Subcutaneous adipose tissue (tissue), 4 donors: Measurements from ENCODE around the gene HDAC10. TPM values are rescaled to one million over a fixed set of nuclear protein-coding genes. Genes with fewer than 3 reads are reported as not detected.

ENCODE experiments used
- CTCF ChIP-seq: fragments of 450-650 bp; IDR thresholded peaks from one replicate; pipeline ENCODE4 v1.5.1; 2016; ENCODE audit warnings: low read depth, mild to moderate bottlenecking, control low read depth, antibody characterized with exemption, moderate library complexity
- total RNA-seq, 4 donors: library from RNA; depleted of rRNA; stranded (reverse); fragments of >200 nt; gene quantifications; one replicate each; pipeline ENCODE4 v1.1.0, GENCODE V29; 2016

Gene HDAC10
- total RNA-seq, 4 donors from 2014 or later, result 10.4 to 55.0 (median 22.7) TPM

DNA sequence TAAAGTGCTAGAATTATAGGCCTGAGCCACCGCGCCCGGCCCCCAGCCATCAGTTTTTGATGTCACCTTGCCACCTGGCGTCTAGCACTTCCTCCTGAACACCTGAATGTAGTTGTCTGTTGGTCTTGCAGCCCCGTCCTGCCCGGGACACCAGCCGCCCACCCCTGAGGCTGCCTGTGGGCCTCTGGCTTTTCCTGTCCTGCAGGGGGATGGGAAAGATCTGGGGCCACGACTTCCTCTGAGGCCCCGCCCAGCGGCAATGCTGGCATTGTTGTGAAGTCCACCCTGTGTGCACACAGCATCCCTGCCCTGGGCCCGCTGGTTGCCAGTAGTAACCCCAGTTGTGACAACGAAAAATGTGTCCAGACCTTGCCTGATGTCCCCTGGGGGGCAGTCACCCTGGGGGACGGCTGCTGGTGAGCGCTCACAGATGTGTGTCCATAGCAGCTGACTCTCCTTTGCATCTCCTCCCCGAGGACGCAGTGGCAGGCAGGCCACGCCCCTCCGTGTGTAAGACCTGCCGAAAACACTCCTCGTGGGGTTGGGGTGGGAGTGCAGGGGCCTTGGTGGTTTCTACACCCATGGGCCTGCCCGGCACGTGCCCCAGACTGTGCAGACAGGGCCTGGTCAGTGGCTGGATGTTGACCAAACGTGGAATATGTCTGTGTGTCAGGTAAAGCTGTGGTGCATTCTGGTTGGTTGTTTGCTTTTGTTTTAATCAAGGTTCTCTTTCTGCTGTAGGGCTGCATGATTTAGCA lies 43.5 kb downstream of the HDAC10 start:
- TF ChIP-seq CTCF, result no peak

- no peak for TF ChIP-seq CTCF
Measured at GRCh38 chr22:50206599-50206998, 44.5 kb downstream of the HDAC10 start.

- no peak for TF ChIP-seq CTCF
Measured at GRCh38 chr22:50205781-50206569, 45.1 kb downstream of the HDAC10 start.

DNA sequence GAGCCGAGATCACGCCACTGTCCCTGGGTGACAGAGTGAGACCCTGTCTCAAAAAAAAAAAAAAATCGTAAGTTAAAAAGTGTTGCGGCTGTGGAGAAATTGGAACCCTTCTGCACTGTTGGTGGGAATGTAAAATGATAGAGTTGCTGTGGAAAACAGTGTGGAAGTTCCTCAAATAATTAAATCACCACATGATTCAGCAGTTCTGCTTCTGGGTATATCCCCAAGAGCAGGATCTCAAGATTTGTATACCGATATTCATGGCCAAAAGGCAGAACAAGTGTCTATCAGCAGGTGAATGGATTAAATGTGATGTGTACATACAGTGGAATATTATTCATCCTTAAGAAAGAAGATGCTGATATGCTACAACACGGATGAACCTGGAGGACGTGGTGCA lies 46.5 kb downstream of the HDAC10 start:
- TF ChIP-seq CTCF, result no peak

GRCh38 chr22:50203288-50203687 lies 47.8 kb downstream of the HDAC10 start:
- no peak for TF ChIP-seq CTCF

DNA sequence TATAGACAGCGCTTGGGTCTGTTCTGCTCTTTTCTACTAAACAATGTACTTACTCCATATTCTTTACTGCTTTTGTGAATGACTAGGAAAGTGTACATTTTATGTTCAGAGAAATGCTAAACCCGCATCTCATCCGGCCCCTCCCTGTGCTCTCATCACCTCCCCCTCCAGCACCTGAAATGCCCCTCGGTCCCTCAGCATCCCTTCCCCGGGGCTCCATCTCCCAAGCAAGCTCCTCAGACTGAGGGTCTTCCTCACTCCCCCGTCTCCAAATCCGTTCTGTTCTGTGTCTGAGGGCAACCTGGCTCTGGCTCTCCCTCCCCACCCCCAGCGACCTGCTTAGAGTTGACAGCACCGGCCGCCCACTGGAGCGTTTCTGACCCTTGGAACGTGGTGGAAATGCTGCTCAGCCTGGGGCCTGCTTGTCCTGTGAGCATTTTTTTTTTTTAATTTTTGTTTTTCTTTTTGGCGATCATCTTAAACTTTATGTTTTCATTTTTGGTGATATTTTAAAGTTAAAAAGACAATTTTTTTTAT lies 48.9 kb downstream of the HDAC10 start:
- TF ChIP-seq CTCF, result no peak
